Measurements from ENCODE around the gene FKBP1A. TPM values are rescaled to one million over a fixed set of nuclear protein-coding genes. Genes with fewer than 3 reads are reported as not detected.

FKBP1A gene
- total and polyA plus RNA-seq, 9 of the 15 experiments (the other 6 are each of a cell fraction or from before 2014, with no cell fraction given) = 48.8 to 502 (median 89.6) TPM

DNA sequence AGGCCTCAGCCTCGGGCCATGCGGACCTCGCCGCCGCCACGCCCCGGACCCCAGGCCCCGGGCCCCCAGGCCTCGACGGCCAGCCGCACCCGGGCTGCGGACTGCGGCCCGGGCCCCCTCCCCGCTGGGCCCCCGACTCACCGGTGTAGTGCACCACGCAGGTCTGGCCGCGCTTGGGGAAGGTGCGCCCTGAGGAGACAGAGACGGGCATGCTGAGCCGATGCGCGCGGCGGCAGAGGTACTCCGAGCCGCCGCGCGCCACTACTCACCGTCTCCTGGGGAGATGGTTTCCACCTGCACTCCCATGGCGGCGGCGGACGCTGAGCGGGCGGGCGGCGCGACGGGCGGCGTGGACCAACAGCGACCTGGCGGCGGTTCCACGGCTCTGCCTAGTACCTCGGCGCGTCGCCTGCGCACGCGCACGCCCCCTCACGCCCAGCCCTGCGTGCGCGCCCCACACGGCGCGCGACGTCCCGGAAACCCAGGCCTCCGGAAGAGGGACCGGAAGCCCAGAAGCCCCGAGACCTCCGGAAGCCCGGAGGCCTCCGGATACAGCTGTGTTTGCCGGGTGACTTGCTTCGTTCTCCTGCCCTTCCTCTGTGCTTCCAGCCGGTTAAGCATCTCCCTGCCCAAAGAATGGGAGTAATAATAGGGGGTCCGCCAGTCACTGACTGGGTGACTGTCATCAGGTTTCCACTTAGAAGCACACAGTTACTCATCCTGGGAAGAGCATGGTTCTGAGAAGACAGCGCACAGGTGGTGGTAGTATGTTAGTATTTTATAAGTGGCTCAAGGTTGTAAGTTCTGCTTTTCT lies at the start of gene FKBP1A (continued):
- no peak for TF ChIP-seq PCBP2 (IDR thresholded peaks at IDR 0.05; ENCODE audit: low read depth, low read length, poor library complexity, severe bottlenecking)
- no peak for TF ChIP-seq HNRNPK (IDR thresholded peaks at IDR 0.05; ENCODE audit: low read depth, low read length, poor library complexity, severe bottlenecking)
- no peak for TF ChIP-seq MEF2D (tag; conservative IDR thresholded peaks at IDR 0.05; ENCODE audit: low read depth)
- TF ChIP-seq KLF10 (CRISPR knock-in tag; IDR thresholded peaks at IDR 0.05) = no peak
- TF ChIP-seq DDX20 (tag; IDR thresholded peaks at IDR 0.05; ENCODE audit: low read depth) = no peak
- TF ChIP-seq, protein P1, sequence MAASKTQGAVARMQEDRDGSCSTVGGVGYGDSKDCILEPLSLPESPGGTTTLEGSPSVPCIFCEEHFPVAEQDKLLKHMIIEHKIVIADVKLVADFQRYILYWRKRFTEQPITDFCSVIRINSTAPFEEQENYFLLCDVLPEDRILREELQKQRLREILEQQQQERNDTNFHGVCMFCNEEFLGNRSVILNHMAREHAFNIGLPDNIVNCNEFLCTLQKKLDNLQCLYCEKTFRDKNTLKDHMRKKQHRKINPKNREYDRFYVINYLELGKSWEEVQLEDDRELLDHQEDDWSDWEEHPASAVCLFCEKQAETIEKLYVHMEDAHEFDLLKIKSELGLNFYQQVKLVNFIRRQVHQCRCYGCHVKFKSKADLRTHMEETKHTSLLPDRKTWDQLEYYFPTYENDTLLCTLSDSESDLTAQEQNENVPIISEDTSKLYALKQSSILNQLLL (CRISPR knock-in tag; IDR thresholded peaks at IDR 0.05; ENCODE audit: borderline replicate concordance) = no peak
- TF ChIP-seq RFX1 (IDR thresholded peaks at IDR 0.05) = no peak
- TF ChIP-seq THRAP3 (IDR thresholded peaks at IDR 0.05; ENCODE audit: borderline replicate concordance) = no peak
- no peak for TF ChIP-seq LEF1 (IDR thresholded peaks at IDR 0.05)
- TF ChIP-seq NONO (IDR thresholded peaks at IDR 0.05; ENCODE audit: low read depth in 2 of 2, low read length in 1 of 2) = no peak
- no peak for TF ChIP-seq ZNF77 (CRISPR knock-in tag; IDR thresholded peaks at IDR 0.05)
- TF ChIP-seq PYGO2 (tag; IDR thresholded peaks at IDR 0.05) = no peak
- no peak for TF ChIP-seq POLR2H (tag; IDR thresholded peaks at IDR 0.05; ENCODE audit: low read depth)
- TF ChIP-seq, protein P2, sequence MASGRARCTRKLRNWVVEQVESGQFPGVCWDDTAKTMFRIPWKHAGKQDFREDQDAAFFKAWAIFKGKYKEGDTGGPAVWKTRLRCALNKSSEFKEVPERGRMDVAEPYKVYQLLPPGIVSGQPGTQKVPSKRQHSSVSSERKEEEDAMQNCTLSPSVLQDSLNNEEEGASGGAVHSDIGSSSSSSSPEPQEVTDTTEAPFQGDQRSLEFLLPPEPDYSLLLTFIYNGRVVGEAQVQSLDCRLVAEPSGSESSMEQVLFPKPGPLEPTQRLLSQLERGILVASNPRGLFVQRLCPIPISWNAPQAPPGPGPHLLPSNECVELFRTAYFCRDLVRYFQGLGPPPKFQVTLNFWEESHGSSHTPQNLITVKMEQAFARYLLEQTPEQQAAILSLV (tag; IDR thresholded peaks at IDR 0.05) = no peak
- TF ChIP-seq, protein P3, sequence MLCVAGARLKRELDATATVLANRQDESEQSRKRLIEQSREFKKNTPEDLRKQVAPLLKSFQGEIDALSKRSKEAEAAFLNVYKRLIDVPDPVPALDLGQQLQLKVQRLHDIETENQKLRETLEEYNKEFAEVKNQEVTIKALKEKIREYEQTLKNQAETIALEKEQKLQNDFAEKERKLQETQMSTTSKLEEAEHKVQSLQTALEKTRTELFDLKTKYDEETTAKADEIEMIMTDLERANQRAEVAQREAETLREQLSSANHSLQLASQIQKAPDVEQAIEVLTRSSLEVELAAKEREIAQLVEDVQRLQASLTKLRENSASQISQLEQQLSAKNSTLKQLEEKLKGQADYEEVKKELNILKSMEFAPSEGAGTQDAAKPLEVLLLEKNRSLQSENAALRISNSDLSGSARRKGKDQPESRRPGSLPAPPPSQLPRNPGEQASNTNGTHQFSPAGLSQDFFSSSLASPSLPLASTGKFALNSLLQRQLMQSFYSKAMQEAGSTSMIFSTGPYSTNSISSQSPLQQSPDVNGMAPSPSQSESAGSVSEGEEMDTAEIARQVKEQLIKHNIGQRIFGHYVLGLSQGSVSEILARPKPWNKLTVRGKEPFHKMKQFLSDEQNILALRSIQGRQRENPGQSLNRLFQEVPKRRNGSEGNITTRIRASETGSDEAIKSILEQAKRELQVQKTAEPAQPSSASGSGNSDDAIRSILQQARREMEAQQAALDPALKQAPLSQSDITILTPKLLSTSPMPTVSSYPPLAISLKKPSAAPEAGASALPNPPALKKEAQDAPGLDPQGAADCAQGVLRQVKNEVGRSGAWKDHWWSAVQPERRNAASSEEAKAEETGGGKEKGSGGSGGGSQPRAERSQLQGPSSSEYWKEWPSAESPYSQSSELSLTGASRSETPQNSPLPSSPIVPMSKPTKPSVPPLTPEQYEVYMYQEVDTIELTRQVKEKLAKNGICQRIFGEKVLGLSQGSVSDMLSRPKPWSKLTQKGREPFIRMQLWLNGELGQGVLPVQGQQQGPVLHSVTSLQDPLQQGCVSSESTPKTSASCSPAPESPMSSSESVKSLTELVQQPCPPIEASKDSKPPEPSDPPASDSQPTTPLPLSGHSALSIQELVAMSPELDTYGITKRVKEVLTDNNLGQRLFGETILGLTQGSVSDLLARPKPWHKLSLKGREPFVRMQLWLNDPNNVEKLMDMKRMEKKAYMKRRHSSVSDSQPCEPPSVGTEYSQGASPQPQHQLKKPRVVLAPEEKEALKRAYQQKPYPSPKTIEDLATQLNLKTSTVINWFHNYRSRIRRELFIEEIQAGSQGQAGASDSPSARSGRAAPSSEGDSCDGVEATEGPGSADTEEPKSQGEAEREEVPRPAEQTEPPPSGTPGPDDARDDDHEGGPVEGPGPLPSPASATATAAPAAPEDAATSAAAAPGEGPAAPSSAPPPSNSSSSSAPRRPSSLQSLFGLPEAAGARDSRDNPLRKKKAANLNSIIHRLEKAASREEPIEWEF (CRISPR knock-in tag; IDR thresholded peaks at IDR 0.05) = no peak
- TF ChIP-seq C11orf30 (IDR thresholded peaks at IDR 0.05; ENCODE audit: low read depth) = no peak
- no peak for TF ChIP-seq PRMT5 (CRISPR knock-in tag; IDR thresholded peaks at IDR 0.05)
- TF ChIP-seq TAL1 (IDR thresholded peaks at IDR 0.05) = no peak
- no peak for TF ChIP-seq RAD51 (IDR thresholded peaks at IDR 0.05; ENCODE audit: borderline replicate concordance, low read depth)
- TF ChIP-seq KDM4B (IDR thresholded peaks at IDR 0.05; ENCODE audit: borderline replicate concordance in 2 of 2, low read depth in 1 of 2) = peak in 1 of 2 experiments; percentile 82; a peak in 2 of 4 replicates
- no peak for TF ChIP-seq ZNF165 (CRISPR knock-in tag; IDR thresholded peaks at IDR 0.05; ENCODE audit: borderline replicate concordance)
- TF ChIP-seq ZNF707 (CRISPR knock-in tag; conservative IDR thresholded peaks at IDR 0.05) = no peak

Data from K562 (cell line).